ENCODE data around the gene SLC9A5.
A peak's percentile ranks its signal among the peaks of the same experiment; 100 is the strongest.

The SLC9A5 gene

DNA sequence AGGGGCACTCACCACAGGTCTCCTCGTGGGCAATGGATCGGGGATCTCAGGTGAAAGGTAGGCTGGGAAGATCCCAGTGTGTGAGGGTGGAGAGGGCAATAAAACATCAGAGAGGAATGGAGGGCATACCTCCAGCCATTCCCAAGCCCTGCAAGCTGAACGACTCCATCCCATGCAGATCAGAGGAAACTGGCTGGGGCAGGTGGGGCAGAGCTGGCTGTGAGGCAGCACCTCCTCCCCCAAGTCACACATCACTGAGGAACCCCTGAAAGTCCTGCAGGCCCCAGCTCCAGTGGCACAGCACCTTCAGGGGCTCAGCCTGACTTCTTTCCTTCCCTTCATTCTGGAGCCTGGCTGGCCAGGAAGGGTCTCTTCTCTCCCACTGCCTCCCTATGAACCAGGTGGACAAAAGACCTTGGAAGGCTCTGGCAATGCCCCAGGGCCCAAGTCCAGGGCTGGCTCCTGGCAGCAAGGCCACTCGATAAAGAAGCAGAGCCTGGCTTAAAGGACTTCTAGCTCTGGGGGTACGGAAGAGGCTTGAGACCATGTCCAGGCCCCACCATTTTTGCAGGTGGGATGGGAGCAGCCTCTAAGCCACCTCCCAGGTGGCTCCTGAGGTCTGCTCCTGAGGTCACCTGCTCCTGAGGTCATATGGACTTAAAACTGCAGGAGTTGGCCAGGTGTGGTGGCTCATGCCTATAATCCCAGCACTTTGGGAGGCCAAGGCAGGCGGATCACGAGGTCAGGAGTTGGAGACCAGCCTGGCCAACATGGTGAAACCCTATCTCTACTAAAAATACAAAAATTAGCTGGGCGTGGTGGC lies 35.4 kb upstream of the SLC9A5 start:
- DNase-seq: no peak

- no peak for DNase-seq
These were observed 33.1 kb upstream of the SLC9A5 start for GRCh38 chr16:67215706-67216105.

DNA sequence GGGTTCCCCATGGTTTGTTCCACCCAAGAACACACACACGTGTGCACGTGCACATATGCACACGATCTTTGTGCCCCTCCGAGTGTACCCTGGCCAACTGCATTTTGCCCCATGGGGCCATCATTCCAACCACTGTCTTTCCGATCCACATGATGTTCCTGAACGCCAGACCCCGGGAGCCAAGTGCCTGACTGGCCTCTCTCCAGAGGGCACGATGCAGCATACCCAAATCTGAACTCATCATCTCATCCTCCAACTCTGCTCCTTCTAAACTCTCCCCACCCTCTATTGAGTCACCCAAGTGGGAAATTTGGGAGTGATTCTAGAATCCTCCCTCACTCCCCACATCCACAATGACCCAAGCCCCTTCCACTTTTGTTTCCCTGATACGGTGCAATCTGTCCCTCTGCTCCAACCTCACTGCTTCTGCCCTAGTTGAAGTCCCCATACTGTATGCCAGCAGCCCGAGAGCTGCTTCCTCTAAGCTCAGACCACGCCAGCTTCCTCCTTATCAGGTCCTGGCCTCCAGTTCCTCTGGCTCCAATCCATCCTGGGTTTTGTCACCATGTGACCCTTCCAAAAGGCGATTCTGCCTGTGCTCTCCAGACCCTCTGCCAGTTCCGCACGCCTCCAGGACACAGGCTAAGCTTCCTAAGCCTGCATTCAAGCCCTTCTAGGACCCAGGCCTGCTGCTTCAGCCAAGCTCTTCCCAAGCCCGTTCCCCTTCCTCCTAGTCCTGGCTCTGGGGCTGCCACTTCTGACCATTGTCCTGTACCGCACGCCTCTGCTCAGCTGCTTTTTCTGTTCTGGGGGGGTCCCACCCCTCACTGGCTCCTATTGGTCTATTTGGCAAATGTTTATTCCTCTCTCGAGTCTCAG lies 31.9 kb upstream of the SLC9A5 start:
- no peak for DNase-seq

- DNase-seq: peak; percentile 25
These were observed 24.8 kb upstream of the SLC9A5 start for GRCh38 chr16:67223992-67224391.

- no peak for DNase-seq
These were observed 22.4 kb upstream of the SLC9A5 start for GRCh38 chr16:67226295-67226803.

GRCh38 chr16:67226804-67227566 lies 21.8 kb upstream of the SLC9A5 start, which contains the start of gene TMEM208:
Gene TMEM208 (plus strand): TSS chr16:67227130. CDS start chr16:67227219, 89 bp downstream.
- peak; percentile 97 for DNase-seq

- no peak for DNase-seq
These were observed 21.2 kb upstream of the SLC9A5 start for GRCh38 chr16:67227567-67227921.

GRCh38 chr16:67228034-67228785 lies 20.6 kb upstream of the SLC9A5 start:
- no peak for DNase-seq

GRCh38 chr16:67228905-67229304 lies 19.9 kb upstream of the SLC9A5 start:
- DNase-seq: no peak

DNA sequence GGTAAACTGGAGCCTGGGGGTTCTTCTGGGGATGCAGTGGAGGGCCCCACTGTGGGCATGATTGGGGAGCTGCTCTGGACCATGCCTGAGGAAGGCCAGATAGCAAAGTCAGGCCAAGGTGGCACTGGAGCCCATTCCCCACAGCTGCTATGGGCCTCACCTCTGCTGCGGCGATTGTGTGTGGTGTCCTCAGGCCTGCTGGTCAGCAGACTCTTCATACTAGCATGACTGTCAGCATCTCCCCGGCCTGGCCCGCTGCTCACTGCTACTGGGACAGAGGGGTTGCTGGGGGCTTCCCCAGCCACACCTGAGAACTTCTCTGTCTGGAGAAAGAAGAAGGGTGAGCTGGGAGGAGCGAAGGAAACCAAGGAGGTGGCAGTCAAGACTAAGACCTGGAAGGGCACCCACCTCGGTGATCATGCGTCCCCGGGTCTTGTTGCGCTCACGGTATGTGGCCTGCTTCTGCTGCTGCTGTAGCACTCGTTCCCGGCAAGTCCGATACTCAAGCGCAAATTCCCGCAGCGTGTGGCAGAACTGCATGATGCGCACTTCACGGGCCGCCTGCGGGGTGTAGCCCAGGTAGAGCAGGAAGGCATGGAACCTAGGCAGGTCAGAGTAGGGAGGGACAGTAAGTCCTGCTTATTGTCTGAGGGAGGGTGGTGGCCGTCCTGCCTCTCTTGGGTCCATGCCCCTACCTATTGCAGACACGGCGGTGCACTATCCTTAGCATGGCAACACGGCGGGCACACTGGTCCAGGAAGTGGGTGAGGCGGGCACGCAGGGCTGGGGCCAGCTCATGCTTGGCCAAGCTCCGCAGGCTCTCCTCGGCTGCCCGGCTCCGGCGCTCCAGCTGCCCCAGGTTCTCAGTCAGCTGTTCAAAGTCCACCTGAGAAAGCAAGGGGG lies 18.6 kb upstream of the SLC9A5 start:
- DNase-seq: no peak

- DNase-seq: no peak
These were observed 17.7 kb upstream of the SLC9A5 start for GRCh38 chr16:67230809-67231660.

DNA sequence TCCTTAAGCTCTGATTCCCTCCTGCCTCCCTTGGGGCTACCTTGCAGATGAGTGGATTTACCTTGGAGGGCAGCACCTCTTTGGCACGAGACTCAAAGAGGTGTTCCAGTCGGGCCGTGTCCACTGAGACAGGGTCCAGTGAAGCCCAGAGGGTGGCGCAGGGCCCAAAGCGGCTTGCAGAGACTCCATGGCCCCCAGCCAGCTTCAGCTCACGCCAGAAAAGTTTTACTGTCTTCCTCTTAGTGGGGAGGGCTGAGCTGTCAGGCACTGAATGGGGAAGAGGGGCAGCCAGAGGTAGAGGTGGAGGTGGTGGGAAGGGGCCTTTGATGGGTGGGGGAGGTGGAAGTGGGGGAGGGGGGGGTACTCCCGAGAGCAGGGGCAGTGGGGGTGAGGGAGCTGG lies 15.2 kb upstream of the SLC9A5 start:
- DNase-seq: no peak

DNA sequence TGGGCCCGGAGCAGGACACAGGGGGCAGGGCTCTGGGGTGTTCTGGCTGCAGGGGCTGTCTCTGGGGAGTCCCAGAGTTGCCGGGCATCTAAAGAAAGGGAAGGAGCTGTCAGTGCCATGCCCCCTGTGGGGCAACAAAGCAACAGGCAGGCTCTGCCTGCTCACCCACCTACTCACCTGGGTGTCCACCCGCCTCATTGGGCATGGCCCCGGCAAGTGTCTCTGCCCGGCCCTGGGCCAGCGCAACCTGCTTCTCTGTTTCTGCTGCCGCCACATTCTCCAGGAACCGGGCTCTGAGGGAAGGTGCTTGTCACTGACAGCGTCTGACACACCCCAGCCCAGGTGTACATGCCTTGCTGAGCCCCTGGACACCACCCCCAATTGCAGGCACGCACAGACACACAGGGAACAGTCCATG lies 14.6 kb upstream of the SLC9A5 start:
- no peak for DNase-seq

- DNase-seq: peak; percentile 64
These were observed 12.8 kb upstream of the SLC9A5 start for GRCh38 chr16:67235816-67236562.

- DNase-seq: peak; percentile 57
These were observed 12.0 kb upstream of the SLC9A5 start for GRCh38 chr16:67236563-67237395.

- no peak for DNase-seq
These were observed 11.1 kb upstream of the SLC9A5 start for GRCh38 chr16:67237396-67238277.

GRCh38 chr16:67238278-67238575 lies 10.6 kb upstream of the SLC9A5 start:
- no peak for DNase-seq
